Measurements from ENCODE around the gene CDH23. TPM values are rescaled to one million over a fixed set of nuclear protein-coding genes. Genes with fewer than 3 reads are reported as not detected.

The CDH23 gene
- total and polyA plus RNA-seq, 2 donors from 2014 or later, result 1.1 to 6.4 TPM

GRCh38 chr10:71616817-71617654, 220.3 kb downstream of the CDH23 start:
- Histone ChIP-seq H3K9ac (ENCODE audit: low read length in 3 of 3) (no peak overlapping the region), H3K4me3 (ENCODE audit: low read length in 3 of 3) (no peak overlapping the region), H3K4me1 (ENCODE audit: control insufficient read depth in 2 of 3, insufficient read depth in 2 of 3, low read depth in 1 of 3, low read length in 3 of 3) (peaks cover 0 to 32% (median 26%) of the 10 kb centered on the region in 3 donors), H3K9me3 (ENCODE audit: control insufficient read depth in 2 of 3, insufficient read depth in 1 of 3, low read length in 3 of 3) (no peaks in the 10 kb centered on the region), H3K27me3 (ENCODE audit: control insufficient read depth, insufficient read depth, low read length) (no peaks in the 10 kb centered on the region), H3K36me3 (ENCODE audit: control insufficient read depth in 2 of 3, insufficient read depth in 3 of 3, low read length in 3 of 3) (no peaks in the 10 kb centered on the region), H3K27ac (ENCODE audit: low read depth in 2 of 2, low read length in 2 of 2) (no peak overlapping the region)
- no peak for TF ChIP-seq CTCF (IDR thresholded peaks at IDR 0.05; ENCODE audit: borderline replicate concordance, extremely low read depth, insufficient read depth)
- intact Hi-C loops (cut with DNase I), result no loop called here
- no peak for DNase-seq
- FAIRE-seq, result no peak

- intact Hi-C loops (cut with DNase I), result no loop called here
- no peak for DNase-seq
Observed at GRCh38 chr10:71618176-71618575, 221.5 kb downstream of the CDH23 start.

GRCh38 chr10:71618598-71618997, 221.9 kb downstream of the CDH23 start:
- Histone ChIP-seq H3K4me3 (ENCODE audit: low read length in 3 of 3) (no peak overlapping the region), H3K36me3 (ENCODE audit: control insufficient read depth in 2 of 3, insufficient read depth in 3 of 3, low read length in 3 of 3) (no peaks in the 10 kb centered on the region), H3K27me3 (ENCODE audit: control insufficient read depth, insufficient read depth, low read length) (no peaks in the 10 kb centered on the region), H3K27ac (ENCODE audit: low read depth in 2 of 2, low read length in 2 of 2) (no peak overlapping the region), H3K9me3 (ENCODE audit: control insufficient read depth in 2 of 3, insufficient read depth in 1 of 3, low read length in 3 of 3) (no peaks in the 10 kb centered on the region), H3K9ac (ENCODE audit: low read length in 3 of 3) (no peak overlapping the region), H3K4me1 (ENCODE audit: control insufficient read depth in 2 of 3, insufficient read depth in 2 of 3, low read depth in 1 of 3, low read length in 3 of 3) (peaks cover 0 to 36% (median 29%) of the 10 kb centered on the region in 3 donors)
- DNase-seq (no peak), FAIRE-seq (no peak)
- TF ChIP-seq CTCF (IDR thresholded peaks at IDR 0.05; ENCODE audit: borderline replicate concordance, extremely low read depth, insufficient read depth), result no peak
- intact Hi-C loops (cut with DNase I), result no loop called here

More at GRCh38 chr10:71618176-71618575, 221.5 kb downstream of the CDH23 start:
- no peaks in the 10 kb centered on the region for H3K27me3 ChIP-seq (ENCODE audit: control insufficient read depth, insufficient read depth, low read length)
- no peaks in the 10 kb centered on the region for H3K36me3 ChIP-seq (ENCODE audit: control insufficient read depth in 2 of 3, insufficient read depth in 3 of 3, low read length in 3 of 3)
- H3K9me3 ChIP-seq (ENCODE audit: control insufficient read depth in 2 of 3, insufficient read depth in 1 of 3, low read length in 3 of 3), result no peaks in the 10 kb centered on the region
- FAIRE-seq, result no peak
- peaks cover 0 to 40% (median 30%) of the 10 kb centered on the region in 3 donors for H3K4me1 ChIP-seq (ENCODE audit: control insufficient read depth in 2 of 3, insufficient read depth in 2 of 3, low read depth in 1 of 3, low read length in 3 of 3)
- no peak overlapping the region for H3K27ac ChIP-seq (ENCODE audit: low read depth in 2 of 2, low read length in 2 of 2)
- TF ChIP-seq CTCF (IDR thresholded peaks at IDR 0.05; ENCODE audit: borderline replicate concordance, extremely low read depth, insufficient read depth), result no peak
- no peak overlapping the region for H3K4me3 ChIP-seq (ENCODE audit: low read length in 3 of 3)
- no peak overlapping the region for H3K9ac ChIP-seq (ENCODE audit: low read length in 3 of 3)

Data from kidney (tissue), 14 donors.